ENCODE data around the gene GGN.
"Not testable (repeated sequence)": the region's sequence is repeated elsewhere in the genome, so short reads cannot be mapped to it uniquely, and the experiment has no call there.

The GGN gene

DNA sequence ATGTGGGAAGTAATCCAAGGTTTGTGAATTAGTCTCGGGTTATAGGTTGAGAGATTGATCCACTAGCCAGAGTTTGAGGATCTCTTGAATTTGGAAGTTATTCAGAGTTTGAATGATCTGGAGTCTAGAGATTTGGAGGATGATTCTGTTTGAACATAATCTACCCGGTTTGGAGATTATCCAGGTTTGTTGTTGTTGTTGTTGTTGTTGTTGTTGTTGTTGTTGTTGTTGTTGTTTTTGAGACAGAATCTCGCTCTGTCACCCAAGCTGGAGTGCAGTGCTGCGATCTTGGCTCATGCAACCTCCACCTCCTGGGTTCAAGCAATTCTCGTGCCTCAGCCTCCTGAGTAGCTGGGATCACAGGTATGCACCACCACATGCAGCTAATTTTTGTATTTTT, 24.1 kb upstream of the GGN start:
- 93 to 95% methylated on average over 5 of the region's 5 CpGs for WGBS, 2 experiments
- not testable (repeated sequence) for H3K36me3 ChIP-seq (ENCODE audit: control insufficient read depth, insufficient read depth, low read length); H3K9me3 ChIP-seq (ENCODE audit: control insufficient read depth, low read length); H3K4me3 ChIP-seq (ENCODE audit: insufficient read depth, low read depth, low read length); H3K27me3 ChIP-seq (ENCODE audit: control insufficient read depth, insufficient read depth, low read length, poor library complexity, severe bottlenecking); H3K27ac ChIP-seq (ENCODE audit: insufficient read depth, low read depth, low read length, poor library complexity, severe bottlenecking); H3K4me1 ChIP-seq (ENCODE audit: control insufficient read depth, insufficient read depth, low read length)

DNA sequence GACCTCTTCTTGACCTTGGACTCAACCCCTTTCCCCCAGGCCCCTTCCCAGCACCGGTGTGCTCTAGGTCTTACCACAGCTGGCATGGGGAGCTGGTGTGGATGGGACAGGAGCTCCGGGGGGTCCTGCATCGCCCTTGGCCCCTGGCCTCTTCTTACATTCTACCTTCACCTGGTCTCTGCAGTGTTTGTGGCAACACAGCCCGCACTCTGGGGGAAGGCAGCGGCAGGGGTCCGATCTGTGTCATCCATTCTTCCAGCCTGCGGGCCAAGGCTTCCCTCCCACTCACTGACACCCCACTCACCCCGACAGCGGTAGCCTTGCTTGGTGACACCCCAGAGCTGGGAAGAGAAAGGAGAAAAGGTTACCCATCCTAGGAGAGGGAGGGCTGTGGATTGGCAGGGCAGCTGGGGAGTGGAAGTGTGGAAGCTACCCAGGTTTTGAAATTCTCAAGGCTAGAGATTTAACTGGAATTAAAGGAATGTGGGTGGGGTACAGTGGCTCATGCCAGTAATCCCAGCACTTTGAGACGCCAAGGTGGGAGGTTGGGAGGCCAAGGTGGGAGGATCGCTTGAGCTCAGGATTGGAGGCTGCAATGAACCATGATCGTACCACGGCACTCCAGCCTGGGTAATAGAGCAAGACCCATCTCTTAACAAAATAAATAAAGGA, 23.3 kb upstream of the GGN start:
- peaks cover 5% of the 10 kb centered on the region for H3K4me1 ChIP-seq (ENCODE audit: control insufficient read depth, insufficient read depth, low read length)
- H3K4me3 ChIP-seq (ENCODE audit: insufficient read depth, low read depth, low read length) = no peak overlapping the region
- no peaks in the 10 kb centered on the region for H3K9me3 ChIP-seq (ENCODE audit: control insufficient read depth, low read length)
- no peaks in the 10 kb centered on the region for H3K36me3 ChIP-seq (ENCODE audit: control insufficient read depth, insufficient read depth, low read length)
- H3K27me3 ChIP-seq (ENCODE audit: control insufficient read depth, insufficient read depth, low read length, poor library complexity, severe bottlenecking) = no peaks in the 10 kb centered on the region
- WGBS, 2 experiments = 91 to 92% methylated on average over 12 to 13 of the region's 13 CpGs
- H3K27ac ChIP-seq (ENCODE audit: insufficient read depth, low read depth, low read length, poor library complexity, severe bottlenecking) = no peak overlapping the region

DNA sequence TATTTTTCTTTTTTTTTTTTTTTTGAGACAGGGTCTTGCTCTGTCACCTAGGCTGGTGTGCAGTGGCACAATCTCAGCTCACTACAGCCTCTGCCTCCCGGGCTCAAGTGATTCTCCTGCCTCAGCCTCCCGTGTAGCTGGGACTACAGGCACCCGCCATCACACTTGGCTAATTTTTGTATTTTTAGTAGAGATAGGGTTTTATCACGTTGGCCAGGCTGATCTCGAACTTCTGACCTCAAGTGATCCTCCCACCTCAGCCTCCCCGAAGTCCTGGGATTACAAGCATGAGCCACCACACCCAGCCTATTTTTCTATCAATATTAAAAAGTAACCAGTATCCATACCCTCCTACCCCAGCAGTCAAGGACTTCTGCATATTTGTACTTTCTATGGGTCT, 22.6 kb upstream of the GGN start:
- H3K27me3 ChIP-seq (ENCODE audit: control insufficient read depth, insufficient read depth, low read length, poor library complexity, severe bottlenecking); H3K4me1 ChIP-seq (ENCODE audit: control insufficient read depth, insufficient read depth, low read length); H3K27ac ChIP-seq (ENCODE audit: insufficient read depth, low read depth, low read length, poor library complexity, severe bottlenecking); H3K9me3 ChIP-seq (ENCODE audit: control insufficient read depth, low read length); H3K36me3 ChIP-seq (ENCODE audit: control insufficient read depth, insufficient read depth, low read length); H3K4me3 ChIP-seq (ENCODE audit: insufficient read depth, low read depth, low read length): not testable (repeated sequence)
- 89 to 92% methylated on average over 6 of the region's 6 CpGs for WGBS, 2 experiments

DNA sequence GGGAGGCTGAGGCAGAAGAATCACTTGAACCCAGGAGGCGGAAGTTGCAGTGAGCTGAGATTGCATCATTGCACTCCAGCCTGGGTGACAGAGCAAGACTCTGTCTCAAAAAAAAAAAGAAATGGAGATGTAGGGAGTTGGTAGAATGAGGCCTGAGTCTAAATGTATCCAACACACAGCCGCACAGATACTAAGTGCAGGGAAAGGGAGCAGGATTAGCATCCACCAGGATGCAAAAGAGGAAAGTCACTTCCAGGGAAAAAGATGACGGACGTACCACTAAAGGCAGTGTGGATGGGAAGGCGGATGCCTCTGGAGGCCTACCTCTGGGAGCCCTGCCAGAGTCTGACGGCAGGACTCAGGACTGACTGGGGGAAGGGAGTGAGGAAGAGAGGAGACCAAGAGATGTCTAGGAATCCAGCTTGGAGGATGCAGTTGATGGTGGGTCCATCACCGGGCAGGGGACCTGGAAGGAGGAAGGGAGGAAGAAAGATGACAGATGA, 21.8 kb upstream of the GGN start:
- Histone ChIP-seq H3K9me3 (ENCODE audit: control insufficient read depth, low read length) (no peaks in the 10 kb centered on the region), H3K36me3 (ENCODE audit: control insufficient read depth, insufficient read depth, low read length) (no peaks in the 10 kb centered on the region), H3K4me3 (ENCODE audit: insufficient read depth, low read depth, low read length) (no peak overlapping the region), H3K27me3 (ENCODE audit: control insufficient read depth, insufficient read depth, low read length, poor library complexity, severe bottlenecking) (no peaks in the 10 kb centered on the region), H3K27ac (ENCODE audit: insufficient read depth, low read depth, low read length, poor library complexity, severe bottlenecking) (no peak overlapping the region), H3K4me1 (ENCODE audit: control insufficient read depth, insufficient read depth, low read length) (peaks cover 5% of the 10 kb centered on the region)
- WGBS, 2 experiments = 91 to 92% methylated on average over 7 of the region's 7 CpGs

DNA sequence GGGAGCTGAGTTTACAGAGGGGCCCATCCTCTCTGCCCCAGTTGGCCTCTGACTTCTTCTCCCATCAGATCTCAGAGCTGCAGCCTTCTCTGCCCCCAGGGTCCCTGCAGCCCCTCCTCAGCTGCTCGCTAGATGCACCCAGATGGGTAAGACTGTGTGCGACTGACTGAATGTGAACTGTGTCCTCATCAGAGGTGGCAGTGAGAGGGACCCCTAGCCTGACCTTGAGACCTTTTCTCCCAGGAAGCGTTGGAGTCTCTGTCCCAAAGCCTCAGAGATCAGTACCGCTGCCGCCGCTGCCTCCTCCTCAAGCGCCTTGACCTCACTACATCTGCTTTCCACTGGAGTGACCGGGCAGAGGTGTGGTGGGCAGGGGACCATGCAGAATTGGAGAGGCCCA, 17.4 kb upstream of the GGN start:
- H3K9me3 ChIP-seq (ENCODE audit: control insufficient read depth, low read length) = no peaks in the 10 kb centered on the region
- peaks cover 14% of the 10 kb centered on the region for H3K27me3 ChIP-seq (ENCODE audit: control insufficient read depth, insufficient read depth, low read length, poor library complexity, severe bottlenecking)
- 95% methylated on average over 8 of the region's 8 CpGs for WGBS, 2 experiments
- H3K36me3 ChIP-seq (ENCODE audit: control insufficient read depth, insufficient read depth, low read length) = no peaks in the 10 kb centered on the region
- H3K4me1 ChIP-seq (ENCODE audit: control insufficient read depth, insufficient read depth, low read length) = no peaks in the 10 kb centered on the region
- no peak overlapping the region for H3K27ac ChIP-seq (ENCODE audit: insufficient read depth, low read depth, low read length, poor library complexity, severe bottlenecking)
- no peak overlapping the region for H3K4me3 ChIP-seq (ENCODE audit: insufficient read depth, low read depth, low read length)

DNA sequence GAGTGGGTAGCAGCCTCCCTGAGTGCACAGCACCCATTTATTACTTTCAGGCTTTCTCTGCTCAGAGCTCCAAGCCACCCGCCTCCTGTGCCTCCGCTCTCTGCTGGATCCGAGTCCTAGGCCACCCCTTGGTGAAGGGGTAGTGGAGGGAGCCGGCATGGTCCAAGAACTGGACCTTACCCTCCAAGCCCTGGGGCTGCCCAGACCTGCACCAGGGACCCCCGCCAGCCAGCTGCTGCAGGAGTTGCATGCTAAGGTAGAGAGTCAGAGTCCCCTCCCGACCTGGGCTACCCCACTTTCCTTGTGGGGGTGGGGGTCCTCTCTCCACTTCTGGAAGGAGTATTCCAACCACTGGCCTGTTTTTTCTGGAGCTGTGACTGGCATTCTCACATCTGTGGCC, 17.0 kb upstream of the GGN start:
- H3K4me3 ChIP-seq (ENCODE audit: insufficient read depth, low read depth, low read length) = no peak overlapping the region
- 91 to 92% methylated on average over 6 of the region's 6 CpGs for WGBS, 2 experiments
- no peaks in the 10 kb centered on the region for H3K36me3 ChIP-seq (ENCODE audit: control insufficient read depth, insufficient read depth, low read length)
- H3K4me1 ChIP-seq (ENCODE audit: control insufficient read depth, insufficient read depth, low read length) = no peaks in the 10 kb centered on the region
- peaks cover 18% of the 10 kb centered on the region for H3K27me3 ChIP-seq (ENCODE audit: control insufficient read depth, insufficient read depth, low read length, poor library complexity, severe bottlenecking)
- no peaks in the 10 kb centered on the region for H3K9me3 ChIP-seq (ENCODE audit: control insufficient read depth, low read length)
- H3K27ac ChIP-seq (ENCODE audit: insufficient read depth, low read depth, low read length, poor library complexity, severe bottlenecking) = no peak overlapping the region

DNA sequence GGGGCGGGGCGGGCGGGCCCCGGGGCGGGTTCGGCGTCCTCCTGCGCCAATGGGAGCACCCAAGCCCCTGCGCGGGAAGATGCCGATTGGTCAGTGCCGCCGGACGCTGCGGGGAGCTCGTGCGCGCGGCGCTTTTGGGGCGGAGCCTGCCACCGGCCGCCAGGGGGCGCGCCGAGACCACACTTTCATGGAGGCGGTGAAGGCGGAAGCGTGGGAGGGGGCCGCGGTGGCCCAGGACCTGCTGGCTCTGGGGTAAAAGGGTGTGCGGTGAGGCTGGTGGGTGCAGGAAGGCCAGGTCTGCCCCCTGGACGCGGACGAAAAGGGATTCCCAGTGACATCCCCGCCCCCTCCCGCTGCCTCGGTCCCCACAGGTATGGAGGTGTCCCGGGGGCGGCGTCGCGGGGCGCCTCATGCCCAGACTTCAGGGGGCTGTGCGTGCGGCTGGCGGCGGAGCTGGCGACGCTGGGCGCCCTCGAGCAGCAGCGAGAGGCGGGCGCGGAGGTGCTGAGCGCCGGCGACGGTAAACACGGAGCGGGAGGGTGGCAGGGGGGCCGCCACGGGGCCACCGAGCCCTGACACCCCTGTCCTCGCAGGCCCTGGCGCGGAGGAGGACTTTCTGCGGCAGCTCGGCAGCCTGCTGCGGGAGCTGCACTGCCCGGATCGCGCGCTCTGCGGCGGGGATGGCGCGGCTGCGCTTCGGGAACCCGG, 15.3 kb upstream of the GGN start, which contains the start of gene FAM98C:
FAM98C (plus strand) TSS at position 127 of the 708 bp plus-strand sequence; CDS start at position 188, 61 bp downstream.
- H3K9me3 ChIP-seq (ENCODE audit: control insufficient read depth, low read length) = no peaks in the 10 kb centered on the region
- 0 to 1% methylated on average over 82 of the region's 82 CpGs for WGBS, 2 experiments
- H3K36me3 ChIP-seq (ENCODE audit: control insufficient read depth, insufficient read depth, low read length) = no peaks in the 10 kb centered on the region
- H3K4me3 ChIP-seq (ENCODE audit: insufficient read depth, low read depth, low read length) = peak within 1 kb of the TSS; percentile 56
- peaks cover 32% of the 10 kb centered on the region for H3K27me3 ChIP-seq (ENCODE audit: control insufficient read depth, insufficient read depth, low read length, poor library complexity, severe bottlenecking)
- no peaks in the 10 kb centered on the region for H3K4me1 ChIP-seq (ENCODE audit: control insufficient read depth, insufficient read depth, low read length)
- no peak within 1 kb of the TSS for H3K27ac ChIP-seq (ENCODE audit: insufficient read depth, low read depth, low read length, poor library complexity, severe bottlenecking)

DNA sequence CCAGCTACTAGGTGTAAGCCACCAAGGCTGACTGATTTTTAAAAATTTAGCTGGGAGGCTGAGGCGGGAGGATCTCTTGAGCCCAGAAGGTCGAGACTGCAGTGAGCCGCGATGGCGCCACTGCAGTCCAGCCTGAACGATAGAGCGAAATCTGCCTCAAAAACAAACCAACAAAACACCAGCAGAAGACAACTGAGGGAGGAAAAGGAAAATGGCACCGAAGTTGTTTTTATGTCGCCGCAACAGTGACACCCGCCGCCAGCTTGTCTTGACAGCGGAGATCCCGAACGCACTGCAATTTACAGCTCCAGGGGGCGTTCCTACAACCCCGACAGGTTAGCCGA, 14.8 kb upstream of the GGN start:
- Histone ChIP-seq H3K36me3 (ENCODE audit: control insufficient read depth, insufficient read depth, low read length) (no peaks in the 10 kb centered on the region), H3K27ac (ENCODE audit: insufficient read depth, low read depth, low read length, poor library complexity, severe bottlenecking) (no peak overlapping the region), H3K9me3 (ENCODE audit: control insufficient read depth, low read length) (no peaks in the 10 kb centered on the region), H3K4me3 (ENCODE audit: insufficient read depth, low read depth, low read length) (peak overlapping the region; percentile 5), H3K27me3 (ENCODE audit: control insufficient read depth, insufficient read depth, low read length, poor library complexity, severe bottlenecking) (peaks cover 32% of the 10 kb centered on the region), H3K4me1 (ENCODE audit: control insufficient read depth, insufficient read depth, low read length) (no peaks in the 10 kb centered on the region)
- 10 to 16% methylated on average over 18 of the region's 18 CpGs for WGBS, 2 experiments

DNA sequence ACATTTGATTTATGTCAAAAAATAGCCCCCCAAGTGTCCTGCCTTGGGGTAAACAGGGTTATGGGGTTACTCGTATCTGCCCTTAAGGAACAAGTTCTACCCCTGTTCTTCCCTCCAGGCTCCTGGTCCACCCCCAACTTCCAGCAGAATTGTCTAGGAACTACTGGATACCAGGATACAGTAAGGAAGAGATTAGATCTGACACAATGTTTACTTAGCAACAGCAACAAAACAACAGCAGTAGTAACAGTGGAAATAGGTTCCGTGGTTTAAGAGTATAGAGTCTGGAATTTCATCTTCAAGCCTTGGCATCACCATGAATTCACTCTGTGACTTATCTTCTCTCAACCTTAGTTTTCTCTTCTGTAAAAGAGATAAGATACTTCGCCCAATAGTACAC, 13.3 kb upstream of the GGN start:
- H3K27ac ChIP-seq (ENCODE audit: insufficient read depth, low read depth, low read length, poor library complexity, severe bottlenecking) = no peak overlapping the region

DNA sequence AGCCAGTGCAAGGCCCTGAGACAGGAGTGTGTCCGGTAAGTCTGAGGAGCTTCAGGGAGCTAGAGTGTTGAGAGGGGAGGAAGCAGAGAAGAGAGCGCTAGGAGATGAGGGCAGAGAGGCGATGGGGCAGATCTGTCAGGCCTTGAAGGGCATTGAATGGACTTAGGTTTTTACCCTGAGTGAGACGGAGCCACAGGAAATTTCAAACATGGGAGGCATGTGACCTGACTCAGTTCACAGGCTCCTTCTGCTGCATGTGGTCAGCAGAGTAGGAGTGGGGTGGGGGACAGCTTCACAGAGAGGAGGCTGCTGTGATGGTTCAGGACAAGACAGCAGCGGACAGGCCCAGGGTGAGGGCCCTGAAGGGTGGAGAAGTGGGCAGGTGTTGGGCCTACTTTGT, 12.5 kb upstream of the GGN start:
- WGBS, 2 experiments = 65 to 70% methylated on average over 5 of the region's 5 CpGs
- Histone ChIP-seq H3K4me1 (ENCODE audit: control insufficient read depth, insufficient read depth, low read length) (no peaks in the 10 kb centered on the region), H3K9me3 (ENCODE audit: control insufficient read depth, low read length) (no peaks in the 10 kb centered on the region), H3K27ac (ENCODE audit: insufficient read depth, low read depth, low read length, poor library complexity, severe bottlenecking) (no peak overlapping the region), H3K27me3 (ENCODE audit: control insufficient read depth, insufficient read depth, low read length, poor library complexity, severe bottlenecking) (peaks cover 50% of the 10 kb centered on the region), H3K4me3 (ENCODE audit: insufficient read depth, low read depth, low read length) (no peak overlapping the region), H3K36me3 (ENCODE audit: control insufficient read depth, insufficient read depth, low read length) (no peaks in the 10 kb centered on the region)

More for the DNA sequence above, 13.3 kb upstream of the GGN start:
- Histone ChIP-seq H3K4me3 (ENCODE audit: insufficient read depth, low read depth, low read length) (no peak overlapping the region), H3K4me1 (ENCODE audit: control insufficient read depth, insufficient read depth, low read length) (no peaks in the 10 kb centered on the region), H3K27me3 (ENCODE audit: control insufficient read depth, insufficient read depth, low read length, poor library complexity, severe bottlenecking) (peaks cover 45% of the 10 kb centered on the region), H3K9me3 (ENCODE audit: control insufficient read depth, low read length) (no peaks in the 10 kb centered on the region), H3K36me3 (ENCODE audit: control insufficient read depth, insufficient read depth, low read length) (no peaks in the 10 kb centered on the region)
- WGBS, 2 experiments = 91 to 97% methylated on average over 2 of the region's 3 CpGs

Measured in ectodermal cell (in vitro differentiated cells).